GM12892 (cell line): ENCODE data around the gene RBMS3.

Source experiments
- POLR2A ChIP-seq: IDR thresholded peaks from 2 replicates; pipeline ENCODE4 v1.6.1; 2011; ENCODE audit warnings: low read depth, low read length, control low read depth
- TAF1 ChIP-seq: IDR thresholded peaks from 2 replicates; pipeline ENCODE4 v1.6.1; 2011; ENCODE audit warnings: low read depth, mild to moderate bottlenecking, control low read depth, low read length, borderline replicate concordance

DNA sequence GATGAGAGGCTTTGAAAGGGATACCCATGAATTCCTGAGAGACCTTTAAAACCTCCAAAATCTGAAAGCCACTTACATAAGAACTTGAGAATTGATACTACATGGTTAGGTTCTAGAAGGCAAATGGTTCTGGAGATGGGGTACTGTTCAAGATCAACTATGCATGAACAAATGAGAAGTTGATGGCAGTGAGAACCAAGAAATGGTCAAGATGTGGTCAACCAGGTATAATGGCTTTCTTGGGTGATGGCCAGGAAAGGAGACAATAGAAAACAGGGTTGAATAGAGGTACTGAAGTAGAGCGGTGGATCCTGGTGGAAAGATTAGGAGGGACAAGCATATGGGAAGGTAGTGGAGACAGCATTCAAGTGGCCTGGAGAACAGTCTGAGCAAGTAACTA is 200.4 kb downstream of the RBMS3 start:
- no peak for TF ChIP-seq TAF1
- TF ChIP-seq POLR2A: no peak
